IMR-90 (cell line): ENCODE results near the gene MPZ. TPM values are rescaled to one million over a fixed set of nuclear protein-coding genes. Genes with fewer than 3 reads are reported as not detected.
"Not testable (repeated sequence)": the region's sequence is repeated elsewhere in the genome, so short reads cannot be mapped to it uniquely, and the experiment has no call there.

Experiments used
- ATAC-seq: fragments of 200-7000 bp; cut with Tn5 transposase; 2 replicates; pipeline ENCODE4 v1.9.1; 2020; ENCODE audit warnings: low read depth, mild to moderate bottlenecking, moderate library complexity
- BruUV-seq: library from RNA; stranded (reverse); fragments of 400-500 nt; replicated peaks from 2 replicates; lab custom pipeline; 2021; lab: Mats Ljungman, UMichigan
- CTCF ChIA-PET: fragments of 300-600 bp; formaldehyde crosslinking; extraction: SDS; loops from one replicate; lab custom pipeline; 2021; ENCODE audit warnings: antibody characterized with exemption; lab: Yijun Ruan, JAX
- POLR2A ChIA-PET: fragments of 300-600 bp; sonication (Branson Sonifier 250); formaldehyde crosslinking; loops from one replicate; lab custom pipeline; 2022; ENCODE audit warnings: antibody characterized with exemption; ENCODE audit not compliant: unreplicated experiment; lab: Charles Lee
- DNase-seq: peaks from one replicate; pipeline ENCODE4 v3.0.0; 2013
- H2AFZ ChIP-seq: replicated peaks from 2 replicates; pipeline ENCODE3; 2013; ENCODE audit warnings: low read length, mild to moderate bottlenecking; ENCODE audit not compliant: poor library complexity
- H2AK5ac ChIP-seq: 2 replicates; pipeline ENCODE4 v1.6.1; 2013; ENCODE audit warnings: low read depth, low read length, inconsistent platforms
- H2AK9ac ChIP-seq: replicated peaks from 2 replicates; pipeline ENCODE3; 2013; ENCODE audit warnings: mild to moderate bottlenecking, low read depth, low read length, moderate library complexity; ENCODE audit not compliant: poor library complexity
- H2BK120ac ChIP-seq: 2 replicates; pipeline ENCODE4 v1.6.1; 2013; ENCODE audit warnings: low read depth, low read length, inconsistent platforms
- H2BK15ac ChIP-seq: 3 replicates; pipeline ENCODE4 v1.6.1; 2013; ENCODE audit warnings: low read depth, low read length, inconsistent platforms
- H2BK20ac ChIP-seq: 2 replicates; pipeline ENCODE4 v1.6.1; 2013; ENCODE audit warnings: low read depth, mild to moderate bottlenecking, inconsistent platforms, low read length, moderate library complexity
- H2BK5ac ChIP-seq: 2 replicates; pipeline ENCODE4 v1.6.1; 2013; ENCODE audit warnings: mild to moderate bottlenecking, low read depth, low read length, inconsistent platforms; ENCODE audit not compliant: poor library complexity, severe bottlenecking
- H3K14ac ChIP-seq: replicated peaks from 2 replicates; pipeline ENCODE4 v1.6.1; 2013; ENCODE audit warnings: low read depth, low read length, inconsistent platforms
- H3K18ac ChIP-seq: 2 replicates; pipeline ENCODE4 v1.6.1; 2013; ENCODE audit warnings: low read depth, low read length, control low read depth
- H3K23ac ChIP-seq: 2 replicates; pipeline ENCODE4 v1.6.1; 2013; ENCODE audit warnings: low read depth, low read length, inconsistent platforms
- H3K27ac ChIP-seq: 2 replicates; pipeline ENCODE4 v1.5.1; 2013; ENCODE audit warnings: mild to moderate bottlenecking, control low read depth, low read length; ENCODE audit not compliant: insufficient read depth
- H3K27me3 ChIP-seq: 2 replicates; pipeline ENCODE4 v1.6.1; 2013; ENCODE audit warnings: low read length; ENCODE audit not compliant: control insufficient read depth, insufficient read depth
- H3K36me3 ChIP-seq: 2 replicates; pipeline ENCODE4 v1.6.1; 2013; ENCODE audit warnings: low read length, mixed read lengths; ENCODE audit not compliant: control insufficient read depth, insufficient read depth
- H3K4ac ChIP-seq: 2 replicates; pipeline ENCODE4 v1.6.1; 2013; ENCODE audit warnings: low read depth, low read length, inconsistent platforms
- H3K4me1 ChIP-seq: 2 replicates; pipeline ENCODE4 v1.6.1; 2013; ENCODE audit warnings: low read length, mixed read lengths; ENCODE audit not compliant: control insufficient read depth, insufficient read depth
- H3K4me2 ChIP-seq: 2 replicates; pipeline ENCODE4 v1.6.1; 2013; ENCODE audit warnings: low read depth, mild to moderate bottlenecking, control low read depth, low read length, moderate library complexity
- H3K4me3 ChIP-seq: 2 replicates; pipeline ENCODE4 v1.5.1; 2013; ENCODE audit warnings: low read depth, mild to moderate bottlenecking, control low read depth, low read length, moderate library complexity; ENCODE audit not compliant: insufficient read depth
- H3K56ac ChIP-seq: 2 replicates; pipeline ENCODE4 v1.6.1; 2013; ENCODE audit warnings: low read length, inconsistent platforms; ENCODE audit not compliant: insufficient read depth; ENCODE audit errors: extremely low read depth
- H3K79me1 ChIP-seq, 2 experiments: 2 replicates each; pipeline ENCODE4 v1.6.1; 2013; ENCODE audit warnings: low read length in 2 of 2, inconsistent platforms in 1 of 2, low read depth in 1 of 2
- H3K9ac ChIP-seq: 2 replicates; pipeline ENCODE4 v1.6.1; 2013; ENCODE audit warnings: low read depth, low read length, control low read depth
- H3K9me1 ChIP-seq: 2 replicates; pipeline ENCODE4 v1.6.1; 2013; ENCODE audit warnings: low read length, inconsistent platforms; ENCODE audit not compliant: insufficient read depth
- H3K9me3 ChIP-seq: 2 replicates; pipeline ENCODE4 v1.6.1; 2013; ENCODE audit warnings: low read length; ENCODE audit not compliant: control insufficient read depth, insufficient read depth
- H4K20me1 ChIP-seq: 2 replicates; pipeline ENCODE4 v1.6.1; 2013; ENCODE audit warnings: low read length, inconsistent platforms; ENCODE audit not compliant: insufficient read depth
- H4K5ac ChIP-seq: 2 replicates; pipeline ENCODE4 v1.6.1; 2013; ENCODE audit warnings: mild to moderate bottlenecking, low read depth, low read length, control low read depth
- H4K8ac ChIP-seq, 2 experiments: 2 replicates each; pipeline ENCODE4 v1.6.1; 2013; ENCODE audit warnings: low read depth in 2 of 2, low read length in 2 of 2, control low read depth in 1 of 2, inconsistent platforms in 1 of 2
- H4K91ac ChIP-seq: 2 replicates; pipeline ENCODE4 v1.6.1; 2013; ENCODE audit warnings: low read depth, low read length, inconsistent platforms; ENCODE audit not compliant: insufficient read depth
- WGBS, 2 experiments: methylation state at CpG; one replicate each; pipeline versions ENCODE4 v1.1.5 to v1.1.7; 2013; ENCODE audit warnings: missing lambda C conversion rate in 2 of 2; ENCODE audit not compliant: insufficient read length in 1 of 2; ENCODE audit errors: extremely low coverage in 2 of 2; 5-methylcytosine and 5-hydroxymethylcytosine counted together
- dilution Hi-C: fragments of 300-500 bp; cut with HindIII; formaldehyde crosslinking; loops from one replicate; pipeline ENCODE4 v1.14.3; 2018; ENCODE audit warnings: low sequenced_read_pairs; ENCODE audit not compliant: unreplicated experiment
- in situ Hi-C: fragments of 300-500 bp; cut with MboI; formaldehyde crosslinking; loops from 3 replicates; pipeline ENCODE4 v1.14.3; 2019; ENCODE audit warnings: low sequenced_read_pairs, inconsistent platforms, mixed read lengths
- intact Hi-C: fragments of 100-400 bp; cut with micrococcal nuclease; formaldehyde crosslinking; loops from 2 replicates; pipeline ENCODE4 v1.10.0; 2022
- polyA plus RNA-seq, 3 experiments: library from polyadenylated mRNA; depleted of rRNA; stranded (reverse); fragments of >200 nt; gene quantifications; 2 replicates each; pipeline ENCODE4 v1.2.3, GENCODE V29; 2012; ENCODE audit warnings: low replicate concordance in 1 of 3
- total RNA-seq: library from RNA; depleted of rRNA; stranded (reverse); fragments of >200 nt; gene quantifications from 2 replicates; pipeline ENCODE4 v1.2.3, GENCODE V29; 2012

The MPZ gene
- total and polyA plus RNA-seq, 2 of the 4 experiments (the other 2 are of a cell fraction) = 0.18 to 0.96 TPM

- H2AK5ac ChIP-seq, H3K4ac ChIP-seq, ATAC-seq, H3K14ac ChIP-seq, H2AK9ac ChIP-seq, H2BK20ac ChIP-seq, H2BK5ac ChIP-seq, H3K27ac ChIP-seq, H3K27me3 ChIP-seq, H3K56ac ChIP-seq, H3K23ac ChIP-seq, H4K91ac ChIP-seq, H3K4me1 ChIP-seq, H3K9me3 ChIP-seq, H4K5ac ChIP-seq, BruUV-seq, DNase-seq, H3K18ac ChIP-seq, H2AFZ ChIP-seq, intact Hi-C loops, H3K9me1 ChIP-seq, H2BK120ac ChIP-seq, dilution Hi-C loops, in situ Hi-C loops, H3K4me3 ChIP-seq, H3K9ac ChIP-seq, H4K8ac ChIP-seq, H4K20me1 ChIP-seq, H3K36me3 ChIP-seq, H2BK15ac ChIP-seq, H3K4me2 ChIP-seq: not testable (repeated sequence)
- CTCF ChIA-PET = interaction anchor here (0.7 kb wide), 1 partner anchor 50 kb away, joined by 4 read pairs; no protein-coding TSS in a partner anchor
- 92% methylated on average over 4 of the region's 17 CpGs; no CpG with 5 or more reads in 1 of the 2 experiments for whole genome bisulfite sequencing, 2 experiments
- POLR2A ChIA-PET = interaction anchor here (0.7 kb wide), 1 partner anchor 1223 kb away, joined by 8 read pairs; no protein-coding TSS in a partner anchor
- peaks cover 4 to 20% of the 10 kb centered on the region in 2 experiments for H3K79me1 ChIP-seq
These were observed 6.3 kb upstream of the MPZ start for GRCh38 chr1:161315841-161316674.
